H1 (cell line): ENCODE data around the gene DAB2IP.

Experiments used
- CTCF ChIP-seq, 3 experiments: IDR thresholded peaks; 1 replicate in 2 of 3; 2 replicates in 1 of 3; pipeline versions ENCODE4 v1.5.1 to v1.6.1; 2011; ENCODE audit warnings: low read length in 3 of 3, mild to moderate bottlenecking in 3 of 3, inconsistent platforms in 2 of 3, low read depth in 1 of 3, moderate library complexity in 1 of 3; ENCODE audit not compliant: insufficient read depth in 1 of 3; ENCODE audit errors: control extremely low read depth in 1 of 3
- POLR2A ChIP-seq, 2 experiments: IDR thresholded peaks; 1 replicate in 1 of 2; 2 replicates in 1 of 2; pipeline ENCODE4 v1.6.1; 2011; ENCODE audit warnings: low read depth in 2 of 2, low read length in 2 of 2, mild to moderate bottlenecking in 2 of 2; ENCODE audit errors: control extremely low read depth in 1 of 2
- POLR2AphosphoS5 ChIP-seq: IDR thresholded peaks from 2 replicates; pipeline ENCODE4 v1.6.1; 2011; ENCODE audit warnings: low read depth, low read length

GRCh38 chr9:121650217-121651007, 1.0 kb upstream of the DAB2IP start:
- no peak for TF ChIP-seq POLR2AphosphoS5
- no peak for TF ChIP-seq CTCF (IDR thresholded peaks at IDR 0.05; ENCODE audit: control extremely low read depth in 1 of 3, insufficient read depth in 1 of 3, low read depth in 1 of 3, low read length in 3 of 3)
- no peak for TF ChIP-seq POLR2A (IDR thresholded peaks at IDR 0.05; ENCODE audit: control extremely low read depth in 1 of 2, low read depth in 2 of 2, low read length in 2 of 2)
